ENCODE data around the gene ARL15. TPM values are rescaled to one million over a fixed set of nuclear protein-coding genes. Genes with fewer than 3 reads are reported as not detected.
A peak's percentile ranks its signal among the peaks of the same experiment; 100 is the strongest.

The ARL15 gene
- total and polyA plus RNA-seq, 9 of the 15 experiments (the other 6 are each of a cell fraction or from before 2014, with no cell fraction given) = 18.5 to 80.4 (median 57.0) TPM

DNA sequence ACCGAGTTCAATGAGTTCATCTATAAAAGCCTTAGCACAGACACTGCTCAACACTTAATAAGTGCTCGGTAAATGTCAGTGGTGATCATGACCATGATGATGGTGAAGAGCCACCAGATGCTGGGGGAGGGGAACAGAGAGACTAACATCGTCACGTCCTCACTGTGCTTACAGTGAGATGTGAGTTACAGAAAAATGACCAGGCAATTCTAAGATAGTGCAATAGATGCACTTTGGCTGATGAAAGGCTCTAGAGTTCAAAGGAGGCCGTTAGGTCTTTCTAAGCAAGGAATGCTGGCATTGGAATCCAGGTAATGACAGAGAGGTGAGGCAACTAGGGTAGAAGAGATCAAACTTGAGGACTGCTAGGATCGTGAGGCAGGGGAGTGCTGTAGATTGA lies 36.7 kb downstream of the ARL15 start (continued):
- 0 out of 2 replicates have a peak, but pooled peaks have one; percentile 15 for TF ChIP-seq SUPT5H (IDR thresholded peaks at IDR 0.05)
- TF ChIP-seq TAF7 (tag; IDR thresholded peaks at IDR 0.05) = no peak
- TF ChIP-seq CCAR2 (IDR thresholded peaks at IDR 0.05; ENCODE audit: low read depth, low read length) = no peak
- 0 out of 2 replicates have a peak, but pooled peaks have one; percentile 38 for TF ChIP-seq MTA1 (IDR thresholded peaks at IDR 0.05; ENCODE audit: borderline replicate concordance)
- TF ChIP-seq NEUROD1 (IDR thresholded peaks at IDR 0.05; ENCODE audit: borderline replicate concordance, low read depth, low read length, partially characterized antibody) = no peak
- TF ChIP-seq, protein P1, sequence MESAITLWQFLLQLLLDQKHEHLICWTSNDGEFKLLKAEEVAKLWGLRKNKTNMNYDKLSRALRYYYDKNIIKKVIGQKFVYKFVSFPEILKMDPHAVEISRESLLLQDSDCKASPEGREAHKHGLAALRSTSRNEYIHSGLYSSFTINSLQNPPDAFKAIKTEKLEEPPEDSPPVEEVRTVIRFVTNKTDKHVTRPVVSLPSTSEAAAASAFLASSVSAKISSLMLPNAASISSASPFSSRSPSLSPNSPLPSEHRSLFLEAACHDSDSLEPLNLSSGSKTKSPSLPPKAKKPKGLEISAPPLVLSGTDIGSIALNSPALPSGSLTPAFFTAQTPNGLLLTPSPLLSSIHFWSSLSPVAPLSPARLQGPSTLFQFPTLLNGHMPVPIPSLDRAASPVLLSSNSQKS (CRISPR knock-in tag; IDR thresholded peaks at IDR 0.05) = no peak
- no peak for TF ChIP-seq ZNF830 (CRISPR knock-in tag; IDR thresholded peaks at IDR 0.05)
- 0 out of 2 replicates have a peak, but pooled peaks have one; percentile 28 for TF ChIP-seq NFRKB (IDR thresholded peaks at IDR 0.05; ENCODE audit: low read depth)
- TF ChIP-seq, protein P2, sequence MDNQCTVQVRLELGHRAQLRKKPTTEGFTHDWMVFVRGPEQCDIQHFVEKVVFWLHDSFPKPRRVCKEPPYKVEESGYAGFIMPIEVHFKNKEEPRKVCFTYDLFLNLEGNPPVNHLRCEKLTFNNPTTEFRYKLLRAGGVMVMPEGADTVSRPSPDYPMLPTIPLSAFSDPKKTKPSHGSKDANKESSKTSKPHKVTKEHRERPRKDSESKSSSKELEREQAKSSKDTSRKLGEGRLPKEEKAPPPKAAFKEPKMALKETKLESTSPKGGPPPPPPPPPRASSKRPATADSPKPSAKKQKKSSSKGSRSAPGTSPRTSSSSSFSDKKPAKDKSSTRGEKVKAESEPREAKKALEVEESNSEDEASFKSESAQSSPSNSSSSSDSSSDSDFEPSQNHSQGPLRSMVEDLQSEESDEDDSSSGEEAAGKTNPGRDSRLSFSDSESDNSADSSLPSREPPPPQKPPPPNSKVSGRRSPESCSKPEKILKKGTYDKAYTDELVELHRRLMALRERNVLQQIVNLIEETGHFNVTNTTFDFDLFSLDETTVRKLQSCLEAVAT (IDR thresholded peaks at IDR 0.05) = no peak
- peak; percentile 49; the same call in 1 of the 2 replicates for TF ChIP-seq SMARCA4 (IDR thresholded peaks at IDR 0.05)
- no peak for TF ChIP-seq ZNF121 (CRISPR knock-in tag; conservative IDR thresholded peaks at IDR 0.05)
- TF ChIP-seq SMARCC2 (IDR thresholded peaks at IDR 0.05; ENCODE audit: low read depth) = no peak
- no peak for TF ChIP-seq SREBF1 (IDR thresholded peaks at IDR 0.05; ENCODE audit: borderline replicate concordance, low read depth, low read length)
- TF ChIP-seq TCF7 (IDR thresholded peaks at IDR 0.05; ENCODE audit: borderline replicate concordance) = no peak
- peak; percentile 74 for TF ChIP-seq MAFK (IDR thresholded peaks at IDR 0.05; ENCODE audit: low read length)
- no peak for TF ChIP-seq BDP1 (IDR thresholded peaks at IDR 0.05; ENCODE audit: insufficient read depth, insufficient read length)
- TF ChIP-seq EP400 (IDR thresholded peaks at IDR 0.05) = peak; percentile 29; the same call in 1 of the 2 replicates
- no peak for TF ChIP-seq SP1 (CRISPR knock-in tag; IDR thresholded peaks at IDR 0.05)
- no peak for TF ChIP-seq ZNF311 (CRISPR knock-in tag; IDR thresholded peaks at IDR 0.05)
- no peak for TF ChIP-seq KAT8 (IDR thresholded peaks at IDR 0.05; ENCODE audit: low read depth)
- TF ChIP-seq ZNF707 (CRISPR knock-in tag; conservative IDR thresholded peaks at IDR 0.05) = no peak
- no peak for TF ChIP-seq ZNF212 (CRISPR knock-in tag; IDR thresholded peaks at IDR 0.05)
- TF ChIP-seq, protein P3, sequence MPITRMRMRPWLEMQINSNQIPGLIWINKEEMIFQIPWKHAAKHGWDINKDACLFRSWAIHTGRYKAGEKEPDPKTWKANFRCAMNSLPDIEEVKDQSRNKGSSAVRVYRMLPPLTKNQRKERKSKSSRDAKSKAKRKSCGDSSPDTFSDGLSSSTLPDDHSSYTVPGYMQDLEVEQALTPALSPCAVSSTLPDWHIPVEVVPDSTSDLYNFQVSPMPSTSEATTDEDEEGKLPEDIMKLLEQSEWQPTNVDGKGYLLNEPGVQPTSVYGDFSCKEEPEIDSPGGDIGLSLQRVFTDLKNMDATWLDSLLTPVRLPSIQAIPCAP (CRISPR knock-in tag; IDR thresholded peaks at IDR 0.05; ENCODE audit: borderline replicate concordance) = no peak
- no peak for TF ChIP-seq FUS (optimal IDR thresholded peaks at IDR 0.05; ENCODE audit: low read depth, low read length)
- TF ChIP-seq DPF2 (IDR thresholded peaks at IDR 0.05) = peak; percentile 66
- peak; percentile 23; the same call in 1 of the 2 replicates for TF ChIP-seq L3MBTL2 (IDR thresholded peaks at IDR 0.05)
- TF ChIP-seq ZNF717 (CRISPR knock-in tag; IDR thresholded peaks at IDR 0.05) = no peak
- no peak for TF ChIP-seq HIVEP1 (CRISPR knock-in tag; IDR thresholded peaks at IDR 0.05)
- no peak for TF ChIP-seq GTF2A2 (tag; IDR thresholded peaks at IDR 0.05)
- TF ChIP-seq HDAC2 (IDR thresholded peaks at IDR 0.05) = 0 out of 2 replicates have a peak, but pooled peaks have one; percentile 55
- TF ChIP-seq ARHGAP35 (IDR thresholded peaks at IDR 0.05; ENCODE audit: partially characterized antibody) = no peak

Data from K562 (cell line).